Esophagus squamous epithelium (tissue), 4 donors: Measurements from ENCODE around the gene PPM1M.

Source experiments
- CTCF ChIP-seq, 6 experiments: fragments of 450-650 bp in 4 of 6; fragments of 200-600 bp in 2 of 6; sonication (generic) in 2 of 6; IDR thresholded peaks; one replicate each; pipeline ENCODE4 v1.5.1; 2016 to 2019; ENCODE audit warnings: antibody characterized with exemption in 6 of 6, mild to moderate bottlenecking in 4 of 6, moderate library complexity in 4 of 6
- POLR2A ChIP-seq, 4 donors: fragments of 450-650 bp; IDR thresholded peaks; one replicate each; pipeline ENCODE4 v1.6.1; 2017; ENCODE audit warnings: antibody characterized with exemption in 4 of 4, mild to moderate bottlenecking in 4 of 4, moderate library complexity in 3 of 4

- TF ChIP-seq CTCF (IDR thresholded peaks at IDR 0.05) (no peak), POLR2A (IDR thresholded peaks at IDR 0.05) (peak in 1 of 4 donors; percentile 9)
Measured at GRCh38 chr3:52253314-52254304, 8.1 kb downstream of the PPM1M start.
